Effector memory CD4-positive, alpha-beta T cell (primary cell): ENCODE data around the gene MTHFD1L.
"Not testable (repeated sequence)": the region's sequence is repeated elsewhere in the genome, so short reads cannot be mapped to it uniquely, and the experiment has no call there.

Experiments used
- DNase-seq, 3 donors: peaks; one replicate each; pipeline ENCODE4 v3.0.0-alpha.2; 2020
- H3K27ac ChIP-seq: 2 replicates; pipeline ENCODE4 v1.7.0; 2013; ENCODE audit warnings: mild to moderate bottlenecking, low read length, moderate library complexity; ENCODE audit not compliant: insufficient read depth, poor library complexity, severe bottlenecking
- H3K27me3 ChIP-seq: replicated peaks from 2 replicates; pipeline ENCODE4 v1.7.0; 2013; ENCODE audit warnings: mild to moderate bottlenecking, low read length; ENCODE audit not compliant: insufficient read depth, control insufficient read depth, poor library complexity, severe bottlenecking
- H3K36me3 ChIP-seq: 2 replicates; pipeline ENCODE4 v1.7.0; 2013; ENCODE audit warnings: mild to moderate bottlenecking, low read length, moderate library complexity; ENCODE audit not compliant: control insufficient read depth, insufficient read depth
- H3K4me1 ChIP-seq: 2 replicates; pipeline ENCODE4 v1.7.0; 2013; ENCODE audit warnings: low read length, mild to moderate bottlenecking; ENCODE audit not compliant: control insufficient read depth, insufficient read depth, poor library complexity, severe bottlenecking
- H3K4me3 ChIP-seq: 2 replicates; pipeline ENCODE4 v1.7.0; 2013; ENCODE audit warnings: low read length, low read depth, mild to moderate bottlenecking; ENCODE audit not compliant: insufficient read depth, poor library complexity, severe bottlenecking
- H3K9me3 ChIP-seq: 2 replicates; pipeline ENCODE4 v1.7.0; 2013; ENCODE audit warnings: mild to moderate bottlenecking, low read length, moderate library complexity; ENCODE audit not compliant: control insufficient read depth

The MTHFD1L gene

GRCh38 chr6:151043944-151044343, 178.4 kb downstream of the MTHFD1L start:
- Histone ChIP-seq H3K27ac (no peak overlapping the region), H3K4me1 (no peaks in the 10 kb centered on the region), H3K36me3 (no peaks in the 10 kb centered on the region), H3K4me3 (no peak overlapping the region), H3K9me3 (no peaks in the 10 kb centered on the region), H3K27me3 (no peaks in the 10 kb centered on the region)
- no peak for DNase-seq

DNA sequence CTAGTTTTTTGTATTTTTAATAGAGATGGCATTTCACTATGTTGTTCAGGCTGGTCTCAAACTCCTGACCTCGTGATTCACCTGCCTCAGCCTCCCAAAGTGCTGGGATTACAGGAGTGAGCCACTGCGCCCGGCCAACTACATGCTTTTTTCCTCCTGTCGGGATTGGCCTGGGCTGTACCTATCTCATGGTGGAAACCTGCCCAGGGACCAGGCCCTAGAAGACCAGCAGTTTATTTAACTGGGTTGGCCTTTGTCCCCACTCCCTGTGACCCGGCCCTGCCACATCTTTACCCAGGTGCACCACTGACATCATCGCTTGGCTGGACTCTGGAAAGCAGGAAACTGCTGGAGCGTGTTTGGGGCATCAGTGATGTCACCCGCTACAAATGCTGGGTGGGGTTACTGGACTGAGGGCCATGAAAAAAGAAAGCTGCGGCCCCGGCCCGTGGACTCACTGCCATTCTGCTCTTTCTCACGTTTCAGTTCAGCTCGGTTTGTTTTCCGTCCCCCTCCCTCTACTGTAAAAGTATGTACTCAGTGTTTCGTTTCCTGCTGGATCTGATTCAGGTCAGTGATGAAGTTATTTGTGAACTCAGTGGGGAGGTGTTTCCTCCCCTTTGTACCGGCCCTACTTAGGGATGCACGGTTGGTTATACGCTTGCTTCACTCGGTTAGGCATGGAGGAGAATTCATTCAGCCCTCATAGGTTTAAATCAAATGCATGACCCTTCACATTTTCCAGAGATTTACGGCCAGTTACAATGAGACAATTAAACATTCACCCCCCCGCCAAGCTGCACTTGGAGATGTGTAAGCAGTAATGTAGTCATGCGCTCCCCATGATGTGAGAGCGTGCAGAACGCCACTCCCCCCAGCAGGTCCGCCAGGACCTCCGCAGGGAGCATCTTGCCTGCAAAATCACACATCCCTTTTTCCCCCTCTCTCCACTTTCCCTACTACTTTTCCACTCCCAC, 179.3 kb downstream of the MTHFD1L start:
- H3K4me3 ChIP-seq: no peak overlapping the region
- H3K27me3 ChIP-seq: no peaks in the 10 kb centered on the region
- H3K4me1 ChIP-seq: no peaks in the 10 kb centered on the region
- no peaks in the 10 kb centered on the region for H3K36me3 ChIP-seq
- H3K27ac ChIP-seq: no peak overlapping the region
- H3K9me3 ChIP-seq: no peaks in the 10 kb centered on the region
- no peak for DNase-seq

GRCh38 chr6:151045511-151046222, 180.2 kb downstream of the MTHFD1L start:
- H3K27me3 ChIP-seq: not testable (repeated sequence)

GRCh38 chr6:151051164-151051563, 185.7 kb downstream of the MTHFD1L start:
- Histone ChIP-seq H3K9me3 (no peaks in the 10 kb centered on the region), H3K36me3 (no peaks in the 10 kb centered on the region), H3K27ac (no peak overlapping the region), H3K4me1 (no peaks in the 10 kb centered on the region), H3K27me3 (no peaks in the 10 kb centered on the region), H3K4me3 (no peak overlapping the region)
- DNase-seq: no peak

More at GRCh38 chr6:151045511-151046222, 180.2 kb downstream of the MTHFD1L start:
- H3K9me3 ChIP-seq, H3K36me3 ChIP-seq, H3K4me1 ChIP-seq, DNase-seq, H3K4me3 ChIP-seq, H3K27ac ChIP-seq: not testable (repeated sequence)

DNA sequence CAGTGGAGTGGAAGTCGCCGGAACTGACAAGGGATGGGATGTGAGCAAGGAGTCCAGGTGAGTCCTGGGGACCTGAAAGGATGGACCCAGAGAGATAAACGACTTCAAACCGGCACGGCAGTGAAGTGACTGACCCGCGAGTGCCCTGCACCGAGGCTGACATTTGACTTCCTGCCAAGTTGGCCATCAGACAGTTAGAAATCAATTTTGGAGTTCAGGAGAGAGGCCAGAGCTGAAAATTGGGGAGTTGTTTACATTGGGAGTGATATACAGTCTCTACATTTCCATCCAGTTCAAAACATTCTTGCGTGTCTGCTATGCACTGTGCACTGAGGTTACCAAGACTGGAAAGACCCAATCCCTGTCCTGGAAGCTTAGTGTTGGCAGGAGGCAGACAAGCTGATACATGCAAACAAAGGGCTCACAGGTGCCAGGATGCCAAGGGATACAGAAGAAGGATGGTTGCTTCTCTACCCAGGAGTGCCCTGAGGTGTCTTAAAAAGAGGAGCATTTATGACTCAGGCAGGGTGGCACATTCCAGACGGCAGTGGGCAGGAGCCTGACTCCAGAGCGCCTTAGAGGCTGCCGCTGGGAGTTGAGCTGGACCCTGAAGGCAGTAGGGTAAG, 186.6 kb downstream of the MTHFD1L start:
- Histone ChIP-seq H3K4me3 (no peak overlapping the region), H3K27me3 (no peaks in the 10 kb centered on the region), H3K36me3 (no peaks in the 10 kb centered on the region), H3K4me1 (no peaks in the 10 kb centered on the region), H3K27ac (no peak overlapping the region), H3K9me3 (no peaks in the 10 kb centered on the region)
- no peak for DNase-seq

GRCh38 chr6:151054306-151054705, 188.8 kb downstream of the MTHFD1L start:
- H3K27ac ChIP-seq: no peak overlapping the region
- no peaks in the 10 kb centered on the region for H3K27me3 ChIP-seq
- DNase-seq: no peak
- H3K4me3 ChIP-seq: no peak overlapping the region
- no peaks in the 10 kb centered on the region for H3K36me3 ChIP-seq
- no peaks in the 10 kb centered on the region for H3K4me1 ChIP-seq
- no peaks in the 10 kb centered on the region for H3K9me3 ChIP-seq

DNA sequence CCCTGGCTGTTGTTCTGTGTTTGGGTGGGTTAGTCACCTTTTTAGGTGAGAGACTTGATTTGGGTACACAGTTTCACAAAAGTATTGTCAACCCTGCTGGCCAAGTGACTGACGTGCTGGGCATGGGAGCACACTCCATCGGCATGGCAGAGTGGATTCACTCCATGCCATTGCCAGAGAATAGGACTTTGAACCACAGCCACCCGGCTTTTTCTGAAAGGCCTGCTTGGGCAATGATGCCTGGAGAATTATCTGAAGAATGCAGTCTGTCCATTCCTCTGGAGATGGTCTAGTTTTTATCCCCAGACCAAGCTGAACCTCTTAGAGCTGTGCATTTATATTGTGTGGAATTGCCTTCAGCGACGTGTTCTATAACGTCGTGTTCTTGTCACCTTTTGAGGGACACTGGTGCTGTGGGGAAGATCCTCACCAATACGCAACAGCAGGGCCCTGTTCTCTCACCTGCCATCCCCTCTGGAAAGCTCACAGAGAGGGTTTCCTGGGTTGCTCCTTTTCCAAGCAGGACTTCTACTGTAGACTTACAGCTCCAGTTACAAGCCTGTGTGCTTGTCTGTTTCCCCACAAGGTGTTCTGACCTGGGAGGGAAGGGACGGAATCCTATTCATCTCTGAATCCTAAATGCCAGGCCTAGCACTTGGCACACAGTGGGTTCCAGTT, 190.9 kb downstream of the MTHFD1L start:
- H3K27me3 ChIP-seq: no peaks in the 10 kb centered on the region
- H3K9me3 ChIP-seq: no peaks in the 10 kb centered on the region
- H3K27ac ChIP-seq: no peak overlapping the region
- no peaks in the 10 kb centered on the region for H3K4me1 ChIP-seq
- no peak overlapping the region for H3K4me3 ChIP-seq
- DNase-seq: no peak
- no peaks in the 10 kb centered on the region for H3K36me3 ChIP-seq

- Histone ChIP-seq H3K36me3 (no peaks in the 10 kb centered on the region), H3K27ac (no peak overlapping the region), H3K4me1 (no peaks in the 10 kb centered on the region), H3K9me3 (no peaks in the 10 kb centered on the region), H3K27me3 (no peaks in the 10 kb centered on the region), H3K4me3 (no peak overlapping the region)
- no peak for DNase-seq
Observed at GRCh38 chr6:151057061-151057460, 191.6 kb downstream of the MTHFD1L start.

GRCh38 chr6:151058021-151058733, 192.7 kb downstream of the MTHFD1L start:
- no peak overlapping the region for H3K27ac ChIP-seq
- H3K4me1 ChIP-seq: no peaks in the 10 kb centered on the region
- H3K36me3 ChIP-seq: no peaks in the 10 kb centered on the region
- H3K9me3 ChIP-seq: no peaks in the 10 kb centered on the region
- no peaks in the 10 kb centered on the region for H3K27me3 ChIP-seq
- DNase-seq: no peak
- H3K4me3 ChIP-seq: no peak overlapping the region
